Measurements from ENCODE around the gene DSTN.

Gene DSTN

GRCh38 chr20:17640875-17641378 lies 71.1 kb downstream of the DSTN start (continued):
- TF ChIP-seq POU6F1 (CRISPR knock-in tag; IDR thresholded peaks at IDR 0.05; ENCODE audit: borderline replicate concordance, low read depth) (no peak), GLIS3 (CRISPR knock-in tag; IDR thresholded peaks at IDR 0.05) (no peak), ZC3H10 (CRISPR knock-in tag; IDR thresholded peaks at IDR 0.05) (no peak), TOX (CRISPR knock-in tag; IDR thresholded peaks at IDR 0.05; ENCODE audit: borderline replicate concordance) (no peak), PATZ1 (CRISPR knock-in tag; IDR thresholded peaks at IDR 0.05; ENCODE audit: borderline replicate concordance) (no peak), ZNF8 (CRISPR knock-in tag; IDR thresholded peaks at IDR 0.05) (no peak), ESRRG (CRISPR knock-in tag; IDR thresholded peaks at IDR 0.05) (no peak), ARNTL (CRISPR knock-in tag; IDR thresholded peaks at IDR 0.05; ENCODE audit: borderline replicate concordance, low read depth) (no peak)

GRCh38 chr20:17641520-17641964 lies 71.7 kb downstream of the DSTN start:
- ATAC-seq, result no peak
- TF ChIP-seq POU6F1 (CRISPR knock-in tag; IDR thresholded peaks at IDR 0.05; ENCODE audit: borderline replicate concordance, low read depth) (no peak), CREB5 (CRISPR knock-in tag; IDR thresholded peaks at IDR 0.05; ENCODE audit: low read depth) (no peak), CSRNP3 (CRISPR knock-in tag; IDR thresholded peaks at IDR 0.05) (no peak), ZC3H10 (CRISPR knock-in tag; IDR thresholded peaks at IDR 0.05) (no peak), BACH2 (CRISPR knock-in tag; IDR thresholded peaks at IDR 0.05; ENCODE audit: borderline replicate concordance) (no peak), GLIS3 (CRISPR knock-in tag; IDR thresholded peaks at IDR 0.05) (no peak), TCF4 (CRISPR knock-in tag; IDR thresholded peaks at IDR 0.05; ENCODE audit: borderline replicate concordance) (no peak), PATZ1 (CRISPR knock-in tag; IDR thresholded peaks at IDR 0.05; ENCODE audit: borderline replicate concordance) (no peak), SNAI2 (CRISPR knock-in tag; IDR thresholded peaks at IDR 0.05) (no peak), ESRRG (CRISPR knock-in tag; IDR thresholded peaks at IDR 0.05) (no peak), RARB (CRISPR knock-in tag; IDR thresholded peaks at IDR 0.05) (no peak), TOX (CRISPR knock-in tag; IDR thresholded peaks at IDR 0.05; ENCODE audit: borderline replicate concordance) (no peak), CSDC2 (CRISPR knock-in tag; IDR thresholded peaks at IDR 0.05) (no peak), ISL1 (CRISPR knock-in tag; IDR thresholded peaks at IDR 0.05) (no peak), TSHZ2 (CRISPR knock-in tag; IDR thresholded peaks at IDR 0.05) (no peak), ZFP30 (CRISPR knock-in tag; IDR thresholded peaks at IDR 0.05) (no peak), ZNF565 (CRISPR knock-in tag; conservative IDR thresholded peaks at IDR 0.05; ENCODE audit: low read depth) (no peak)
